ENCODE measurements around the gene HYAL4.

GRCh38 chr7:123872908-123873307, 27.9 kb downstream of the HYAL4 start:
- TF ChIP-seq, protein P1, sequence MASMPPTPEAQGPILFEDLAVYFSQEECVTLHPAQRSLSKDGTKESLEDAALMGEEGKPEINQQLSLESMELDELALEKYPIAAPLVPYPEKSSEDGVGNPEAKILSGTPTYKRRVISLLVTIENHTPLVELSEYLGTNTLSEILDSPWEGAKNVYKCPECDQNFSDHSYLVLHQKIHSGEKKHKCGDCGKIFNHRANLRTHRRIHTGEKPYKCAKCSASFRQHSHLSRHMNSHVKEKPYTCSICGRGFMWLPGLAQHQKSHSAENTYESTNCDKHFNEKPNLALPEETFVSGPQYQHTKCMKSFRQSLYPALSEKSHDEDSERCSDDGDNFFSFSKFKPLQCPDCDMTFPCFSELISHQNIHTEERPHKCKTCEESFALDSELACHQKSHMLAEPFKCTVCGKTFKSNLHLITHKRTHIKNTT (CRISPR knock-in tag; IDR thresholded peaks at IDR 0.05): no peak
- TF ChIP-seq RELA (CRISPR knock-in tag; IDR thresholded peaks at IDR 0.05) (no peak), RAD51 (IDR thresholded peaks at IDR 0.05; ENCODE audit: borderline replicate concordance) (no peak), ZNF451 (CRISPR knock-in tag; IDR thresholded peaks at IDR 0.05) (no peak), CBX2 (IDR thresholded peaks at IDR 0.05; ENCODE audit: low read depth, low read length) (no peak), CBX2 (CRISPR knock-in tag; IDR thresholded peaks at IDR 0.05; ENCODE audit: low read depth) (no peak), EP300 (IDR thresholded peaks at IDR 0.05; ENCODE audit: low read depth in 2 of 2, low read length in 2 of 2) (no peak), EP300 (CRISPR knock-in tag; IDR thresholded peaks at IDR 0.05; ENCODE audit: borderline replicate concordance) (no peak), ZNF20 (CRISPR knock-in tag; IDR thresholded peaks at IDR 0.05) (no peak), SMAD9 (CRISPR knock-in tag; IDR thresholded peaks at IDR 0.05) (no peak), ZFP41 (CRISPR knock-in tag; IDR thresholded peaks at IDR 0.05; ENCODE audit: borderline replicate concordance) (no peak), POLR2AphosphoS5 (IDR thresholded peaks at IDR 0.05; ENCODE audit: low read depth, low read length) (no peak), SNAPC5 (CRISPR knock-in tag; IDR thresholded peaks at IDR 0.05; ENCODE audit: borderline replicate concordance) (no peak)
- TF ChIP-seq, protein P2, sequence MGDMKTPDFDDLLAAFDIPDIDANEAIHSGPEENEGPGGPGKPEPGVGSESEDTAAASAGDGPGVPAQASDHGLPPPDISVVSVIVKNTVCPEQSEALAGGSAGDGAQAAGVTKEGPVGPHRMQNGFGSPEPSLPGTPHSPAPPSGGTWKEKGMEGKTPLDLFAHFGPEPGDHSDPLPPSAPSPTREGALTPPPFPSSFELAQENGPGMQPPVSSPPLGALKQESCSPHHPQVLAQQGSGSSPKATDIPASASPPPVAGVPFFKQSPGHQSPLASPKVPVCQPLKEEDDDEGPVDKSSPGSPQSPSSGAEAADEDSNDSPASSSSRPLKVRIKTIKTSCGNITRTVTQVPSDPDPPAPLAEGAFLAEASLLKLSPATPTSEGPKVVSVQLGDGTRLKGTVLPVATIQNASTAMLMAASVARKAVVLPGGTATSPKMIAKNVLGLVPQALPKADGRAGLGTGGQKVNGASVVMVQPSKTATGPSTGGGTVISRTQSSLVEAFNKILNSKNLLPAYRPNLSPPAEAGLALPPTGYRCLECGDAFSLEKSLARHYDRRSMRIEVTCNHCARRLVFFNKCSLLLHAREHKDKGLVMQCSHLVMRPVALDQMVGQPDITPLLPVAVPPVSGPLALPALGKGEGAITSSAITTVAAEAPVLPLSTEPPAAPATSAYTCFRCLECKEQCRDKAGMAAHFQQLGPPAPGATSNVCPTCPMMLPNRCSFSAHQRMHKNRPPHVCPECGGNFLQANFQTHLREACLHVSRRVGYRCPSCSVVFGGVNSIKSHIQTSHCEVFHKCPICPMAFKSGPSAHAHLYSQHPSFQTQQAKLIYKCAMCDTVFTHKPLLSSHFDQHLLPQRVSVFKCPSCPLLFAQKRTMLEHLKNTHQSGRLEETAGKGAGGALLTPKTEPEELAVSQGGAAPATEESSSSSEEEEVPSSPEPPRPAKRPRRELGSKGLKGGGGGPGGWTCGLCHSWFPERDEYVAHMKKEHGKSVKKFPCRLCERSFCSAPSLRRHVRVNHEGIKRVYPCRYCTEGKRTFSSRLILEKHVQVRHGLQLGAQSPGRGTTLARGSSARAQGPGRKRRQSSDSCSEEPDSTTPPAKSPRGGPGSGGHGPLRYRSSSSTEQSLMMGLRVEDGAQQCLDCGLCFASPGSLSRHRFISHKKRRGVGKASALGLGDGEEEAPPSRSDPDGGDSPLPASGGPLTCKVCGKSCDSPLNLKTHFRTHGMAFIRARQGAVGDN (CRISPR knock-in tag; IDR thresholded peaks at IDR 0.05): no peak
